Panc1 (cell line): ENCODE results near the gene NHS.

ENCODE experiments used
- POLR2AphosphoS5 ChIP-seq: IDR thresholded peaks from 2 replicates; pipeline ENCODE4 v1.6.1; 2012; ENCODE audit warnings: mild to moderate bottlenecking, low read depth, low read length, moderate library complexity
- SIN3A ChIP-seq: IDR thresholded peaks from 2 replicates; pipeline ENCODE4 v1.6.1; 2012; ENCODE audit warnings: low read depth, mild to moderate bottlenecking, low read length, moderate library complexity, borderline replicate concordance; ENCODE audit not compliant: insufficient read depth
- TF ChIP-seq, protein P1 (sequence below): fragments of 450-650 bp; IDR thresholded peaks from 2 replicates; pipeline ENCODE4 v1.5.1; 2017; ENCODE audit warnings: mild to moderate bottlenecking
- TF ChIP-seq, protein P2 (sequence below), 2 experiments: IDR thresholded peaks; 2 replicates each; pipeline ENCODE4 v1.6.1; 2011 to 2012; ENCODE audit warnings: low read depth in 2 of 2, control low read depth in 1 of 2, low read length in 1 of 2, mild to moderate bottlenecking in 1 of 2, moderate library complexity in 1 of 2; ENCODE audit not compliant: insufficient read depth in 1 of 2

DNA sequence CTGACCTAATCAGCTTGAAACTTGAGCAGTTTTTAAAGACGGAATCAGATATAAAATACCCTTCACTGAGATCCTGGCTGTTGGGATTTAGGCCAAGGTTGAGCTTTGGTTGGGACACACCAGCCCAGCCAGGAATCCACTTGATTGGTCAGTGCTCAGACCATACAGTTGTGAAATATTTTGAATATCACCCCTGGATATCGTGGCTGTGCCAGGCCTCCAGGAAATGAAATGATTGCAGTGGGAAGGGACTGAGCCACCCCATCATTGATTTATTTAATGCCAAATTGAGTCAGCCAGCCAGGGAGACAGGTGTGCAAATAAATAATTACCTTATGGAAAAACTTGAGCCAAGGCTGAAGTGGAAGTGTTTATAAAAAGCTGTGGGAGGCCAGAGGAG, 233.9 kb downstream of the NHS start:
- no peak for TF ChIP-seq POLR2AphosphoS5
- TF ChIP-seq, protein P1, sequence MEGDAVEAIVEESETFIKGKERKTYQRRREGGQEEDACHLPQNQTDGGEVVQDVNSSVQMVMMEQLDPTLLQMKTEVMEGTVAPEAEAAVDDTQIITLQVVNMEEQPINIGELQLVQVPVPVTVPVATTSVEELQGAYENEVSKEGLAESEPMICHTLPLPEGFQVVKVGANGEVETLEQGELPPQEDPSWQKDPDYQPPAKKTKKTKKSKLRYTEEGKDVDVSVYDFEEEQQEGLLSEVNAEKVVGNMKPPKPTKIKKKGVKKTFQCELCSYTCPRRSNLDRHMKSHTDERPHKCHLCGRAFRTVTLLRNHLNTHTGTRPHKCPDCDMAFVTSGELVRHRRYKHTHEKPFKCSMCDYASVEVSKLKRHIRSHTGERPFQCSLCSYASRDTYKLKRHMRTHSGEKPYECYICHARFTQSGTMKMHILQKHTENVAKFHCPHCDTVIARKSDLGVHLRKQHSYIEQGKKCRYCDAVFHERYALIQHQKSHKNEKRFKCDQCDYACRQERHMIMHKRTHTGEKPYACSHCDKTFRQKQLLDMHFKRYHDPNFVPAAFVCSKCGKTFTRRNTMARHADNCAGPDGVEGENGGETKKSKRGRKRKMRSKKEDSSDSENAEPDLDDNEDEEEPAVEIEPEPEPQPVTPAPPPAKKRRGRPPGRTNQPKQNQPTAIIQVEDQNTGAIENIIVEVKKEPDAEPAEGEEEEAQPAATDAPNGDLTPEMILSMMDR, result no peak
- TF ChIP-seq, protein P2, sequence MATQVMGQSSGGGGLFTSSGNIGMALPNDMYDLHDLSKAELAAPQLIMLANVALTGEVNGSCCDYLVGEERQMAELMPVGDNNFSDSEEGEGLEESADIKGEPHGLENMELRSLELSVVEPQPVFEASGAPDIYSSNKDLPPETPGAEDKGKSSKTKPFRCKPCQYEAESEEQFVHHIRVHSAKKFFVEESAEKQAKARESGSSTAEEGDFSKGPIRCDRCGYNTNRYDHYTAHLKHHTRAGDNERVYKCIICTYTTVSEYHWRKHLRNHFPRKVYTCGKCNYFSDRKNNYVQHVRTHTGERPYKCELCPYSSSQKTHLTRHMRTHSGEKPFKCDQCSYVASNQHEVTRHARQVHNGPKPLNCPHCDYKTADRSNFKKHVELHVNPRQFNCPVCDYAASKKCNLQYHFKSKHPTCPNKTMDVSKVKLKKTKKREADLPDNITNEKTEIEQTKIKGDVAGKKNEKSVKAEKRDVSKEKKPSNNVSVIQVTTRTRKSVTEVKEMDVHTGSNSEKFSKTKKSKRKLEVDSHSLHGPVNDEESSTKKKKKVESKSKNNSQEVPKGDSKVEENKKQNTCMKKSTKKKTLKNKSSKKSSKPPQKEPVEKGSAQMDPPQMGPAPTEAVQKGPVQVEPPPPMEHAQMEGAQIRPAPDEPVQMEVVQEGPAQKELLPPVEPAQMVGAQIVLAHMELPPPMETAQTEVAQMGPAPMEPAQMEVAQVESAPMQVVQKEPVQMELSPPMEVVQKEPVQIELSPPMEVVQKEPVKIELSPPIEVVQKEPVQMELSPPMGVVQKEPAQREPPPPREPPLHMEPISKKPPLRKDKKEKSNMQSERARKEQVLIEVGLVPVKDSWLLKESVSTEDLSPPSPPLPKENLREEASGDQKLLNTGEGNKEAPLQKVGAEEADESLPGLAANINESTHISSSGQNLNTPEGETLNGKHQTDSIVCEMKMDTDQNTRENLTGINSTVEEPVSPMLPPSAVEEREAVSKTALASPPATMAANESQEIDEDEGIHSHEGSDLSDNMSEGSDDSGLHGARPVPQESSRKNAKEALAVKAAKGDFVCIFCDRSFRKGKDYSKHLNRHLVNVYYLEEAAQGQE (IDR thresholded peaks at IDR 0.05; ENCODE audit: insufficient read depth in 1 of 2, low read depth in 2 of 2, low read length in 1 of 2), result no peak
- TF ChIP-seq SIN3A, result no peak
